Measurements from ENCODE around the gene PRKAR1A.

Gene PRKAR1A

GRCh38 chr17:68568581-68568980 is 56.4 kb downstream of the PRKAR1A start:
- TF ChIP-seq, protein P1, sequence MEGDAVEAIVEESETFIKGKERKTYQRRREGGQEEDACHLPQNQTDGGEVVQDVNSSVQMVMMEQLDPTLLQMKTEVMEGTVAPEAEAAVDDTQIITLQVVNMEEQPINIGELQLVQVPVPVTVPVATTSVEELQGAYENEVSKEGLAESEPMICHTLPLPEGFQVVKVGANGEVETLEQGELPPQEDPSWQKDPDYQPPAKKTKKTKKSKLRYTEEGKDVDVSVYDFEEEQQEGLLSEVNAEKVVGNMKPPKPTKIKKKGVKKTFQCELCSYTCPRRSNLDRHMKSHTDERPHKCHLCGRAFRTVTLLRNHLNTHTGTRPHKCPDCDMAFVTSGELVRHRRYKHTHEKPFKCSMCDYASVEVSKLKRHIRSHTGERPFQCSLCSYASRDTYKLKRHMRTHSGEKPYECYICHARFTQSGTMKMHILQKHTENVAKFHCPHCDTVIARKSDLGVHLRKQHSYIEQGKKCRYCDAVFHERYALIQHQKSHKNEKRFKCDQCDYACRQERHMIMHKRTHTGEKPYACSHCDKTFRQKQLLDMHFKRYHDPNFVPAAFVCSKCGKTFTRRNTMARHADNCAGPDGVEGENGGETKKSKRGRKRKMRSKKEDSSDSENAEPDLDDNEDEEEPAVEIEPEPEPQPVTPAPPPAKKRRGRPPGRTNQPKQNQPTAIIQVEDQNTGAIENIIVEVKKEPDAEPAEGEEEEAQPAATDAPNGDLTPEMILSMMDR (IDR thresholded peaks at IDR 0.05; ENCODE audit: extremely low read depth, insufficient read depth, missing control alignments), result no peak
- DNase-seq (ENCODE audit: low spot score), result no peak
- in situ Hi-C loops (cut with MboI; ENCODE audit: low pct_unique_long_range_greater_than_20kb, low sequenced_read_pairs, unreplicated experiment), result loop anchor here (25.0 kb wide), 1 partner anchor 169 kb away; no protein-coding TSS in a partner anchor

GRCh38 chr17:68569346-68569745 is 57.1 kb downstream of the PRKAR1A start:
- DNase-seq (ENCODE audit: low spot score), result no peak
- in situ Hi-C loops (cut with MboI; ENCODE audit: low pct_unique_long_range_greater_than_20kb, low sequenced_read_pairs, unreplicated experiment), result loop anchor here (25.0 kb wide), 1 partner anchor 168 kb away; no protein-coding TSS in a partner anchor
- TF ChIP-seq, protein P1 (IDR thresholded peaks at IDR 0.05; ENCODE audit: extremely low read depth, insufficient read depth, missing control alignments), result no peak

GRCh38 chr17:68570526-68570925 is 58.3 kb downstream of the PRKAR1A start:
- in situ Hi-C loops (cut with MboI; ENCODE audit: low pct_unique_long_range_greater_than_20kb, low sequenced_read_pairs, unreplicated experiment), result loop anchor here (25.0 kb wide), 1 partner anchor 167 kb away; no protein-coding TSS in a partner anchor
- TF ChIP-seq, protein P1 (IDR thresholded peaks at IDR 0.05; ENCODE audit: extremely low read depth, insufficient read depth, missing control alignments), result no peak
- DNase-seq (ENCODE audit: low spot score), result no peak

- TF ChIP-seq, protein P1 (IDR thresholded peaks at IDR 0.05; ENCODE audit: extremely low read depth, insufficient read depth, missing control alignments), result no peak
- no peak for DNase-seq (ENCODE audit: low spot score)
- in situ Hi-C loops (cut with MboI; ENCODE audit: low pct_unique_long_range_greater_than_20kb, low sequenced_read_pairs, unreplicated experiment), result loop anchor here (25.0 kb wide), 1 partner anchor 165 kb away; no protein-coding TSS in a partner anchor
Measured at GRCh38 chr17:68572138-68572842, 60.1 kb downstream of the PRKAR1A start.

DNA sequence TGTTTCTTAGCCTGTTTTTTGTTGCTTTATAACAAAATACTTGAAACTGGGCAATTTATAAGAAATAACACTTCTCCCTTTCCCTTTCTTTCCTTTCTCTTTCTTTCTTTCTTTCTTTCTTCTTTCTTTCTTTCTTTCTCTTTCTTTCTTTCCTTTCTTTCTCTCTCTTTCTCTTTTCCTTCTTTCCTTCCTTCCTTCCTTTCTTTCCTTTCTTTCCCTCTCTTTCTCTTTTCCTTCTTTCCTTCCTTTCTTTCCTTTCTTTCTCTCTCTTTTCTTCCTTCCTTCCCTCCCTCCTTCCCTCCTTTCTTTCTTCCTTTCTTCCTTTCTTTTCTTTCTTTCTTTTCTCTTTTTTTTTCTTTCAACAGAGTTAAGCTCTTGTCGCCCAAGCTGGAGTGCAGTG is 61.1 kb downstream of the PRKAR1A start:
- in situ Hi-C loops (cut with MboI; ENCODE audit: low pct_unique_long_range_greater_than_20kb, low sequenced_read_pairs, unreplicated experiment), result loop anchor here (25.0 kb wide), 1 partner anchor 164 kb away; no protein-coding TSS in a partner anchor
- TF ChIP-seq, protein P1 (IDR thresholded peaks at IDR 0.05; ENCODE audit: extremely low read depth, insufficient read depth, missing control alignments), result no peak
- DNase-seq (ENCODE audit: low spot score), result no peak

DNA sequence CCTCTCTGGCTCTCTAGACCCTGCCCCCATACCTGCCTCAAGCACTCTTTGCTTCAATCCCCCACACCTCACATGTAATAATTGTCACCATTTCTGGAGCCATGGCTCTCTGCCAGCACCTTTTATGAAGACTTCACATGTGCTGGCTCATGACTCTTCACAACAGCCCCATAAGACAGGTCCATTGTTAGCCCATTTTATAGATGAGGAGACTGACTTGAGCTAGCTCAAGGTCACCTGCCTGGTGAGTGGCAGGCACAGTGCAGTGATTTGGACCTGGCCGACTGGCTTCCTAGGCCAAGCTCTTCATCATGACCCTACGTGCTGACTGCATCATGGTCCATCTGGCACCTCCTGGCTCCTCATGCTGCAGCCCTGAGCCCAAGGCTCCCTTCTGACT is 63.9 kb downstream of the PRKAR1A start:
- DNase-seq (ENCODE audit: low spot score), result no peak
- in situ Hi-C loops (cut with MboI; ENCODE audit: low pct_unique_long_range_greater_than_20kb, low sequenced_read_pairs, unreplicated experiment), result no loop called here
- TF ChIP-seq, protein P1 (IDR thresholded peaks at IDR 0.05; ENCODE audit: extremely low read depth, insufficient read depth, missing control alignments), result no peak
